DMS53 (cell line): ENCODE results near the gene HSPB2.
"Not testable (repeated sequence)": the region's sequence is repeated elsewhere in the genome, so short reads cannot be mapped to it uniquely, and the experiment has no call there.

Experiments used
- DNase-seq: peaks from one replicate; lab custom pipeline; 2025; lab: John Stamatoyannopoulos, UW

HSPB2 gene

DNA sequence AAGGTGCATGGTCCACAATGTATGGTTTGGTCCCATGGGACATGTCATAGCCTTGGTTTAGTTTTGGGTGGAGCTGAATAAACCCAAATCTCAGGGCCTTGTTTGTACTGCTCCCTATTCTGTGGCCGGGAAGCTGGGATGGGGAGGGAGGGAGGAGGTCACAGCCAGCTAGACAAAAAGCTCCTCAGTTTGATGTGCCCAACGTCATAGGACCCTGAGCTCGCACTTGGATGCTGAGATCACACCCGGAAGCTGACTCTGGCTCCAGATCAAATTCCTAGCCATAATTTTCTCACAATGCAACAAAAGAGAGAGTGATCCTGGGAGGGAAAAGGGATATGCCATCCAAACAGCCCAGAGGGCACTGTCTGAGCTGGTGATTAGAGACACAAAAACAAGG lies 1.5 kb downstream of the HSPB2 start:
- DNase-seq: no peak

DNA sequence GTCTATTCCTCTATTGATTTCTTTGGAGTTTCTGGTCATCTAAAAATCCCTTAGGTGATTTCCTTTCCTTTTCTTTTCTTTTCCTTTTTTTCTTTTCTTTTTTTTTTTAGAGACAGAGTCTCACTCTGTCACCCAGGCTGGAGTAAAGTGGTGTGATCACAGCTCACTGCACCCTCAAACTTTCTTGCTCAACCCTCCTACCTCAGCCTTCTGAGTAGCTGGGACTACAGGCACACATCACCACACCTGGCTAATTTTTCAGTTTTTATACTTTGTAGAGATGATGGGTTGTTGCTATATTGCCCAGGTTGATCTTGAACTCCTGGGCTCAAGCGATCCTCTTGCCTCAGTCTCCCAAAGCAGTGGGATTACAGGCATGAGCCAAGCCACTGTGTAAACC lies 4.2 kb downstream of the HSPB2 start:
- no peak for DNase-seq

DNA sequence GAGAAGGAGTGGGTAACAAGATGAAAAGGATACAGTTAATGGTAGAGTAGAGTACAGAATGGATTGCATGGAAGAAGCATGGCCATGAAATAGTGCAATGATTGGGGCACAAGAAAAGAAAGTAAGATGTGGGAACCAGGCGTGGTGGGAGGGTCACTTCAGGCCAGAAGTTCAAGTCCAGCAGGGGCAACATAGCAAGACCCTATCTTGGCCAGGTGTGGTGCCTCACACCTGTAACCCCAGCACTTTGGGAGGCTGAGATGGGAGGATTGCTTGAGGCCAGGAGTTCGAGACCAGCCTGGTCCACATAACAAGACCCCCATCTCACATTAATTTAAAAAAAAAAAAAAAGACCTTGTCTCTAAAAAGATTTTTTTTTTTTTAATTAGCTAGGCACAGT lies 4.8 kb downstream of the HSPB2 start:
- no peak for DNase-seq

DNA sequence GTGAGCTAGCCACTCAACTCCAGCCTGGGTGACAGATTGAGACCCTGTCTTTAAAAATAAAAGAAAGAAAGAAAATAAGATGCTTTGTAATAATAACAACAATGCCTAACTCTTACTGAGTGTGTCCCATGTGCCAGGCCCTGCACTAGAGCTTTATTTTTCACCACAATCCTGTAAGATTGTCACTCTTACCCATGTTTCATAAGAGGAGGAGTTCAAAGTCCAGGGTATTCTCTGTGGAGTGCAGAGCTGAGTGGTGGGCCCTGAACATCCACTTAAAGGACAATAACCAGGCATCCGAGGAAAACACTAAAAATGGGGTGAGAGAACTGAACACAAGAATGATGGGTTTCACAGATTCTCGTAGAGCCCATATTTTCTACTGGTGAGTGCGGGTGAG lies 5.3 kb downstream of the HSPB2 start:
- DNase-seq: peak; percentile 49

DNA sequence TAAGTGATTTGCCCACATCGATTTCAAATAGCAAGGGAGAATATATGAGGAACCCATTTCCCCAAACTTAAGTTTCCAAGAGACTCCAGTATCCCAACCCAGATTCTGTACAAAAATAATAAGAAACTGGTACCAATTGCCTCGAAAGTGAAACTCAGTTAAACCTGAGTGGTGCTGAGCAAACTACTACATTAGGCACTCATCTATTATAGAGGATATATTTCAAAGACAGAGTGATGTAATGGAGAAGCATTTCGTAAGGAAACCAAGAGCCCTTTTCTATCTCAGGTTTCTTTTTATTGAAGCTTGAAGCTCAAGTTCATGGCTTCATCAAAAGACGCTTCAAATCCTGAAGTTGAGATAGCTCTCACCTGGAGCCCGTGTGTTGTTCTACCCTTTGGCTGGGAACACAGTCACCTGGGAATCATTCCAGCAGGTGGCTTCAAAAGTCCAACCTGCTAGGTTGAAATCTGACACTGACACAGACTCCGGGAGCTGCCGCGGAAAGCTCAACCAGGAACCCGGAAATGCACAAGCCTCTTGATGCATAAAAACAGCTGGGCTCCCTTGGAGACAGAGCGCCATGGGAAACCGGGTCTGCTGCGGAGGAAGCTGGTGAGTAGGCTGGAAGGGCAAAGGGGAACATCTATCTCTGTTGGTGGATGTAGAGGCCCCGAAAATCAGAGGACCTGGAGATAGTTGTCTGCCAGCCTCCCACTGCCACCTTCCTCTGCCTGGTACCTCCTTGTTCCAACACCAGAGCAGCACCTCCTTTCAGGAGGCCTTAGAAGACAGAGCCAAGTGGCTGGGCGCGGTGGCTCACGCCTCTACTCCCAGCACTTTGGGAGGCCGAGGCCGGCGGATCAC lies 6.1 kb downstream of the HSPB2 start, which contains the start of gene C11orf52:
C11orf52 (plus strand) TSS at position 524 of the 867 bp plus-strand sequence; CDS start at position 584, 60 bp downstream.
- DNase-seq: peak; percentile 99

DNA sequence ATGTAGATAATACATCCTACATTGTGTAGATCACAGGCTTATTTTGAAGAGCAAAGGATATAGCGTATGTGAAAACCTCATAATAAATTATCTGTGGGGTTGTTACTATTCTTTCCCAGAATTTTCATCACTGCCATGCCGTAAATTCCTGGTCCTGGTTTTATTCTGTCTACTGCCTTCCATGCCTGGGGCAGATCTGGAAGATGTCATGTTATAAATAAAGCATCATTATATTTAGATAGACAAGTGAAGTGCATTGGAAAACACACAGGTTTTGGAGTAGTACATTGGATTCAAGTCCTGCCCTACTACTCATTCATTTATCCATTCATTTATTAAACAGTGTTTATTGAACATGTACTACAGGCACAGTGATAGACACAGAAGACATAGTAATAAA lies 8.4 kb downstream of the HSPB2 start:
- DNase-seq: no peak

DNA sequence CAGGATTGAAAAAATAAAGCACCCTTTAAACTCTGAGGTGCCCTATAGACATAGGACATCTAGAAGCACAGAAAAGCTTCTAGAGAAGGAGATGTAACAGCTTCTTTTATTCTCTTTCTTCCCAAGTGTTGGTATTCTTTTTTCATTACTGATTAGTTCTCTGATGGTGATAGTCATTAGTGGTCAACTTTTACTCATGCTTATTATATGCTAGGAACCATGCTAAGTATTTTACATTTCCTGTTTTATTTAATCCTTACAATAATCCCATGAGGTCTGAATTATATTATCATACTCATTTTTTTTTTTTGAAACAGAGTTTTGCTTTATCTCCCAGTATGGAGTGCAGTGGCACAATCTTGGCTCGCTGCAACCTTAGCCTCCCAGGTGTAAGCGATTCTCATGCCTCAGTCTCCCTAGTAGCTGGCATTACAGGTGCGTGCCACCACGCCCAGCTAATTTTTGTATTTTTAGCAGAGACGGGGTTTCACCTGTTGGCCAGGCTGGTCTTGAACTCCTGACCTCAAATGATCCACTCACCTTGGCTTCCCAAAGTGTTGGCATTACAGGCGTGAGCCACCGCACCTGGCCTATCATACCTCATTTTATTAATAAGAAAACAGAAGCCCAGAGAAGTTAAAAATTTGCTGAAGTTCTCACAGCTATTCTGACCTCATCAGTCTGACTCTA lies 9.2 kb downstream of the HSPB2 start:
- DNase-seq: no peak

DNA sequence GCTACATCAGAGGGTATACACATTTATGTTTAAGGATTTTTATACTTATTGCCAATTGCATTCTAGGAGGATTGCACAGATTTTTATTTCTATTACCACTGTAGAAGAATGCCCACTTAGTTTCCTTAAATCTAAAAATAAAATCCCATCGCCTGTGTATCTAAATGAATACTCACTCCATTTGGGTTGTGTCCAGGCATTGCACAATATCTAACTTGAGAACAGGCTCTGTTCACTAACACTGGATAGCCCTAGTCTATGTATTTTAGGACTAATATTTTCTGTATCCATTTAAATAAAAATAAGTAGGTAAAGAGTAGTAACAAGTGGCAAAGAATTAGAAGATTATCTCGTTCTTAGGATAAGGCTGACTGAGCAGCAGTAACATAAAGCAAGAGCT lies 10.3 kb downstream of the HSPB2 start:
- peak; percentile 27 for DNase-seq

DNA sequence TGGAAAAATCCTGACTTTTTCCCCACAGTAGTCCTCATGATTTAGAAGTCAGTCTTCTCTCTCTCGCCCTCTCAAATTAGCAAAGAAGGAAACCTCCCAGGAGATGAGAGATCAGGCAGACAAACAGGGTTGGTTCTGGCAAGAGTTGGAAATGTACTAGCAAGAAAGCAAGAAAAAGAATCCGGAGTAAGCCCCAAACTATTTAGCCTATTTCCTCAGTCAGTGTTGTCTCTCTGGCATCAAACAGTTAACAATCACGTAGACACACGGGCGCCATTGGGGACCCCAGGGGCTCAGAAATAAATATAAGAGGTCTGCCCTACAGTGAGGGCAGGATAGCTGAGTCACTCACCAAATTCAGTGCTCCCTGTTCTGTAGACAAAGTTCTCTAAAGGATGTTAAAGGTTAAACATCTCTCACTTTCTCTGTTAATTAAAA lies 10.8 kb downstream of the HSPB2 start:
- DNase-seq: peak; percentile 27

DNA sequence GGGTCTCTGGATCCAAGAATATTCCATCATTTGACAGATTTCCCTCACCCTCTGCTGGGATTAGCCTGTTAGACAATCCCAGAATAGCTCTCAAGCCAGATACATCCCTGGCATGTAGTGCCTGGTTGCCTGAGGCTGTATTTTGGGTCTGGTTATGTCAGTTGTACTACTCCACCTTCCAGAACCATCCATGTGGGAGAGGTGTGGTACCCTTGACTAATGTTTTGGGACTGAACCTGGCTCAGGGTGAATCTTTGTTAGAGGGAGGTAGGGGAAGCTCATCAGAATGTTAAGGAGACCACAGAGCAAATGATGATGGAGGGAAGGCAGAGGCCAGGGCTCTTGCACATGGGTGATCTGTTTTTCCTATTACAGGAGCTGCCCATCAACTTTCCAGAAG lies 11.4 kb downstream of the HSPB2 start:
- DNase-seq: peak; percentile 56

DNA sequence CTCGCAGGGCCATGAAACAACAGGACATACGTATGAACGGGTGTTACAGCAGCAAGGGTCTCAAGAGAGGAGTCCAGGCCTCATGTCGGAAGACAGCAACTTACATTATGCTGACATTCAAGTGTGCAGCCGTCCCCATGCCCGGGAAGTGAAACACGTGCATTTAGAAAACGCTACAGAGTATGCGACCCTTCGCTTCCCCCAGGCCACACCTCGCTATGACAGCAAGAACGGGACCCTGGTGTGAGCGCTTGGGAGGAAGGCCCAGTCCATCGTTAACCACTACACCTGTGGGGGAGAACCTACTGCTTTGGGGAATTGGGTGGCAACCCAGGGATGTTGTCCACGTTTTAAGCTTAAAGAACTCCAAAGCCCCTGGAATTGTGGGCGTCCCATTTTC lies 13.4 kb downstream of the HSPB2 start:
- no peak for DNase-seq

DNA sequence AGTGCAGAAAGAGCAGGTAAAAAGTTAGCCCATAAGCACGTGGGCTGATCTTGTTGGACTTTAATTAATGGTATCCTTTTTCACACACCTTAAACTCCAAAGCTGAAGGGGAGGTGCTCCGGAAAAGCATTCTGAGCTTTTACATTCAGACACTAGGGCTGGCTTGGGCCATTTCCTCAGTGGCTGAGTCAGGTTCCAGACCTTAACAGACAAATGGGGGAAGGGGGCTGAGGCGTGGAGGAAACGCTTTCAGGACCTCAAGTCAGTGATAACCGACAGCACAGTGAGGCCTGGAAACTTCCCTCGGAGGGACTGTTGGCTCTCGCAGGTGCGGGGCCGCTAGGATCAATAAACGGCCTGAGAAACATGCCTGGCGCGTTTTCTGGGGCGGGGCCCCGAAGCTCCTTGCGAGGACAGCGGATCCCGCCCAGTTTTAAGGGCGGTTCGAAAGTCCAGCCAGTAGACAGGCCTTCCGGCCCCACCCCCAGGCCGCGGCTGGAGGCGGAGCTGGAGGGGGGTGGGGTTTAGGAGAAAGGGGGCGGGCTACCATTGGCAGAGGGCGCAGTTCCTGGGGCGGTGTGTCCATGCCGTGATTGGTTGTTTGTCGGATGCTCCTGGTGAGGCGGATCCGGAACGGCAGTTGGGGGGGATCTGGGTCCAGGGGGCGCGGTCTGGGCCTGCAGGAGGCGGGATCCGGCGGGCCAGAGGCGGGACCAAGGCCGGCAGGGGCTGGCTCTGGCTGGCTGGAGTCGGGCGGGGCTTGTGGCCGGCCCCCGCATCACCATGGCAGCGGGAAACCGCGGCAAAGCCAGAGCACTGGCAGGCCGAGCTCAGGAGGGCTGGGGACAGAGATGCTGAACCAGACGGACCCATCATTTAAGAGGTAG lies 14.2 kb downstream of the HSPB2 start:
- peak; percentile 99 for DNase-seq

DNA sequence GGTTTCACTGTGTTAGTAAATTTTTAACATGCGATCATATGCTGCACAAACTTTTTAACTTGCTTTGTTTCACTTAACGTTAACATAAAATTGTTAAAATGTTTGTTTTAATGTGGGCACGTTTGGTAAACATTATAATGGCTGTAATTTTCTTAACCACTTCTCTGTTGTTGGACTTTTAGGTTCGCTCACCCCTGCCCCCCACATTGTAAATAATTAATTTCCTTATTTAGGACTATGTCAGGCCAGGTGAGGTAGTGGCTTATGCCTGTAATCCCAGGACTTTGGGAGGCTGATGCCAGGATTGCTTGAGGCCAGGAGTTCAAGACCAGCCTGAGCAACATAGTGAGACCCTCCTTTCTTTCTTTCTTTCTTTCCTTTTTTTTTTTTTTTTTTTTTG lies 17.9 kb downstream of the HSPB2 start:
- no peak for DNase-seq

DNA sequence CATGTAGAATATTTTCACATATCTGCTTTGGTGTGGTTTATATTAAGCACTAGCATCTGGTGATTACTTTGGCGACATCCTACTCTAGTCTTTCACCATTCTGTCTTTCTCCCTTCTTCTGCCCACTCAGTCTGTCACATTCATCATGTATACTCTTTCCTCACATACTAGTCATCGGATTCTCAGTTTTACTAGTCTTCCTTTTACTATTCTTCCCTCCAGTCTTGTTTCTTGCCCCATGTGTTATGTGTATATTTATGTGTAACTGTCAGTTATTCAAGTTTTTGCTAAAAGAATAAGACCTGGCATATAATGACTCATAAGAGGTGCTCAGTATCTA lies 20.0 kb downstream of the HSPB2 start:
- no peak for DNase-seq

DNA sequence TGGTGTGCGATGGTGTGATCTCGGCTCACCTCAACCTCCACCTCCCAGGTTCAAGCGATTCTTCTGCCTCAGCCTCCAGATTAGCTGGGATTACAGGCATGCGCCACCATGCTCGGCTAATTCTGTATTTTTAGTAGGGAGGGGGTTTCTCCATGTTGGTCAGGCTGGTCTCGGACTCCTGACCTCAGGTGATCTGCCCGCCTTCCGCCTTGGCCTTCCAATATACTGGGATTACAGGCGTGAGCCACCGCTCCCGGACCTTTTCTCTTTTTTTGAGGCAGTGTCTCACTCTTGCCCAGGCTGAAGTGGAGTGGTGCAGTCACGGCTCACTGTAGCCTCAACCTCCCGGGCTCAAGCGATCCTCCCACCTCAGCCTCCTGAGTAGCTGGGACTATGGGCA lies 20.6 kb downstream of the HSPB2 start:
- DNase-seq: not testable (repeated sequence)

DNA sequence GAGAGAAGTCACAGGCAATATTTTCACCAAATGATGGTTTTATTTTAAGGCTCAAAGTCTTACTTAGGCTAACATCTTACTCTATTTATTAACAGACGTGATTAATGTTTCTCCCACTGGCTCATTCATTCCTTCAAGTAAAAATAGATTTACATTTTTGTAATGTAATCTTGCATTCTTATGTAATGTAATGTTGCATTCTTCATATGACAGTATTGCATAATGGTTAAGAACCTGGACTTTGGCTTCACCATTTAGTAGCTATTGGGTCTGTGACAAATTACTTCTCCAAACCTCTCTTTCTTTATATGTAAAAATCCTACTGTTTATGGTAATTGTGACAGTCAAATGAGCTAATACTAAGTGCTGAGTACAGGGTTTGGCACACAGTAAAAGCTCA lies 21.3 kb downstream of the HSPB2 start:
- DNase-seq: no peak

DNA sequence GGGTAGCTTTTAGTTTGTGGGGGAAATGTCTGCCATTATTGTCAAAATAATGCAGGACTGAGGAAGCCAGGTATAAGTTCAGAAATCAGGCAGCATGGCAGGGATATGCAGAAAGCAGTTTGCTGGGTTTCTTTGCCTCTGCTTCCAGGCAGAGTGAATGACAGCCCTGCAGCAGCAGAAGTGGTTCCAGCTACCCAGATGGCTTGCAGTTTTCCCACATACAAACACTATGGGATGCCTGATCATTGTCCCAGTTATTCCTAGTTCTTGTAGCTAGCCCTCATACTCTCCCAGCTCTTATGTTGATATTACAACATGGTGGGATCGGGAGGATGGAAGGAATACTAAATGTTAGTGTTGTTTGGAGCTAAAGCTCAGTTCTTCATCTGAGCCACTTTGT lies 21.8 kb downstream of the HSPB2 start:
- DNase-seq: no peak

DNA sequence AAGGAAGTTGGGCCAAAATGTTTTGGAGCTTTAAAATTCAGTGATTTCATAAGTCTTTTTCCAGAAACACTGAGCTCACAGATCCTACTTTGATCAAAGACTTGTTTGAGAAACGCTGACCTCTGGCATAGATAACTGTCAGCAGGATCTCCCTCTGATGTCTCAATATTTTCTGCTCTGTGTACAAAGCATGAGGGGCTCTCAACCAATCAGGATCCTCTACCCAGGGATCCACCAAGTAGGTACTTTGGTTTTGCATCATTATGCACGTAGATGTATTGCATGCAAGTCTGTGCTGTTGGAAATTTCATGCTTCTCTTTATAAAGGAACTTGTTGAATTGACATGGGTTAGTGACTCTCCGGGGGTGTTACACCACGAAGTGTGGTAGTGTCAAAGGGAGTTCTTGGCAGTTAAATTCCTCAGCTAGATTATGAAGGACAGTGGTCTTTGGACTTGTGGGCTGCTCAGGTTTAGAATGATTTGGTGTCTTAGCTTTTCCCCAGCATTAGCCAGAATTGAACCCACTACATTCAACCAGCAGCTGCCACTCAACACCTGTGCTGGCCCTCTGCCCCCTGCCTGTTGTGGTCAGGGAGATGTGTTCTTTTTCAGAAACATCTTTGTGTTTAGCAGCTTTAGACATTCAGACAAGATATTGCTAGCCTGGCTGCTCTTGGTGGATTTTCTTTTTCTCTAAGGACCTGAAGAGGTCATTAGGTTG lies 22.9 kb downstream of the HSPB2 start:
- DNase-seq: no peak

DNA sequence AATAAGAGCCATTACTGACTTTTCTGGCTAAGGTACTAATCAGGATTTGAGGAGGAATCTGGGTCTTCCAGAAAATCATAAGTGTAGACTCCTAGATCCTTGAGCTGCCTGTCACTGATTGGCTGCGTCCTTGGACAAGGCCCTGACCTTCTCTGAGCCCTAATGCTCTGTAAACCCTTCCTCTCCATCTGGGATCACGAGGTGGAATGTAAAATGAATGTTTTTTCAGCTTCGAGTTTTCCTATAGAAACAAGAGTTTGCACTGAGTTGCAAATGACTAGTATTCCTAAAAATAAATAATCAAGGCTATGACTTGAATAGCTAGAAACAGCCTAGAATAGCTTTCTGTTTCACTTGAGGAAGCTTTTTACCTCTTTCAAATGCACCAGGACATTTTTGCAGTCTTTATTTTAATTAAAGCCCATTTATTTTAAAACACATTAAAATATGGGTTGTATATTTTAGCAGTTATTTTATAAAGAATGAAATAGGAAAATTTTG lies 23.6 kb downstream of the HSPB2 start:
- peak; percentile 15 for DNase-seq

DNA sequence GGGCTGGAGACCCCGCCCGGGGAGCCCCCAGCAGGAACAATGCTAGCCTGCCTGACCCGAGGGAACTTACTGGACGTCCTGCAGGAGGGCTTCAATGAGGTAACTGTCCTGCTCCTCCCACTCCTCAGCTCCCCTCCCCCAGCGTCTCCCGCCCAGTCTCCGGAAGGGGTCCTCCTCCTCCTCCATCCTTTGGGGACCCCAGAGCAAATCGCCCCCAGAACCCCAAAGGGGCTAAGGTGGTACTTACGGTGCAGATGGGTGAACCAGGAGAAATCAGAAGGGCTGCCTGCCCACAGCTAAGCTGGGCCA lies 24.9 kb downstream of the HSPB2 start:
- DNase-seq: peak; percentile 40

DNA sequence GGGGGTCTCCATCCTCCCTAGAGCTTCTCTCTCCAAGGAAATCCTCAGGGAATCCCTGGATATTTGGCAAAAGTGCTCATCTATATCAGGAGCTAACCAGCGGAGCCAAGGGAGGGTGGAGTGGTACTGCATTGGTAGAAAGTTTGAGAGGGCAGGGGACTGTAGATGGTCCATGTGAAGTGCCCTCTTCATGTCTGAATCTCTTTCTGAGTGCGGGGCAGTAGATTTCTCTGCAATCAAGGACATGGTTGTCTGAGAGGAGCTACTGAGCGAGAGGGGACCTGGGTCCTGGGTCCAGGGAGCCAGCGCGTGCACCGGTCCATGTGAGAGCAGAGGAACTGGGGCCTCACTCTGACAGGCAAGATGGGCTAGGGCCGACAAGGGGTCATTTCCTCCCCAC lies 25.3 kb downstream of the HSPB2 start:
- DNase-seq: no peak

DNA sequence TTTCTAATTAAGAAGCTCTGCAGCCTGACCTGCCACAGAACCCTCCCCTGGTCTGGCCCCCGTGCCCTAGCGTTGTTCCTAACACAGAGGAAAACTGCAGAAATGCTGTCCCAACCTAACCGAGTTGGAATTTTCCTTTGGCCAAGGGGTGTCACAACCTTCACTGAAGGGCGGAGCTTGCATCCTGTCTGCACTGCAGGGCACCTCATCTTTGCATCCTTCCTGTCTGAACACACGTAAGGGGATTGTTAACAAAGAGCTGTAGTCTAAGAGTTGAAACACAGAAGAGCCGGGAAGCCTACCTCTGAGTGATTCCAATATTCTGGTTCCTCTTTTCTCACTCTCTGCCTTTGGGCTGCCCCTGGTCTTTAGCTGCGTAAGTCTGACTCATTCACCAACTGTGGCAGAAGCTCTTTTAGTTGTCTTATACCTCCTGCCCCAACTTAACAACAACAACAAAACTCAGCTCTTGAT lies 26.2 kb downstream of the HSPB2 start:
- no peak for DNase-seq
